GM23338 (cell line): ENCODE data around the gene SMAD3.

Experiments used
- ETS1 ChIP-seq: IDR thresholded peaks from 2 replicates; pipeline ENCODE4 v1.6.1; 2016; ENCODE audit warnings: antibody characterized with exemption
- EZH2 ChIP-seq: fragments of 200-600 bp; sonication (generic); IDR thresholded peaks from one replicate; pipeline ENCODE4 v1.8.0; 2017; ENCODE audit warnings: antibody characterized with exemption, mild to moderate bottlenecking, low read depth; ENCODE audit not compliant: unreplicated experiment
- POLR2AphosphoS5 ChIP-seq: IDR thresholded peaks from 2 replicates; pipeline ENCODE4 v1.6.1; 2016; ENCODE audit warnings: antibody characterized with exemption, low read depth
- STAT1 ChIP-seq: IDR thresholded peaks from one replicate; pipeline ENCODE4 v1.6.1; 2016; ENCODE audit warnings: antibody characterized with exemption; ENCODE audit not compliant: unreplicated experiment
- ZNF331 ChIP-seq: fragments of 250-450 bp; sonication (Bioruptor Pico); IDR thresholded peaks from 2 replicates; pipeline ENCODE4 v1.5.0; 2020; ENCODE audit warnings: low read depth, mild to moderate bottlenecking, moderate library complexity
- TF ChIP-seq, protein P1 (sequence below), 2 experiments: fragments of 200-600 bp in 1 of 2; sonication (generic) in 1 of 2; conservative IDR thresholded peaks; 2 replicates each; pipeline versions ENCODE4 v1.5.1 to v1.6.1; 2016 to 2017; ENCODE audit warnings: antibody characterized with exemption in 2 of 2, low read depth in 2 of 2, mild to moderate bottlenecking in 2 of 2, moderate library complexity in 1 of 2
- TF ChIP-seq, protein P2 (sequence below): IDR thresholded peaks from one replicate; pipeline ENCODE4 v1.6.1; 2018; ENCODE audit warnings: antibody characterized with exemption; ENCODE audit not compliant: unreplicated experiment

GRCh38 chr15:67166280-67167009, 101.0 kb downstream of the SMAD3 start:
- TF ChIP-seq EZH2, result no peak
- TF ChIP-seq, protein P1, sequence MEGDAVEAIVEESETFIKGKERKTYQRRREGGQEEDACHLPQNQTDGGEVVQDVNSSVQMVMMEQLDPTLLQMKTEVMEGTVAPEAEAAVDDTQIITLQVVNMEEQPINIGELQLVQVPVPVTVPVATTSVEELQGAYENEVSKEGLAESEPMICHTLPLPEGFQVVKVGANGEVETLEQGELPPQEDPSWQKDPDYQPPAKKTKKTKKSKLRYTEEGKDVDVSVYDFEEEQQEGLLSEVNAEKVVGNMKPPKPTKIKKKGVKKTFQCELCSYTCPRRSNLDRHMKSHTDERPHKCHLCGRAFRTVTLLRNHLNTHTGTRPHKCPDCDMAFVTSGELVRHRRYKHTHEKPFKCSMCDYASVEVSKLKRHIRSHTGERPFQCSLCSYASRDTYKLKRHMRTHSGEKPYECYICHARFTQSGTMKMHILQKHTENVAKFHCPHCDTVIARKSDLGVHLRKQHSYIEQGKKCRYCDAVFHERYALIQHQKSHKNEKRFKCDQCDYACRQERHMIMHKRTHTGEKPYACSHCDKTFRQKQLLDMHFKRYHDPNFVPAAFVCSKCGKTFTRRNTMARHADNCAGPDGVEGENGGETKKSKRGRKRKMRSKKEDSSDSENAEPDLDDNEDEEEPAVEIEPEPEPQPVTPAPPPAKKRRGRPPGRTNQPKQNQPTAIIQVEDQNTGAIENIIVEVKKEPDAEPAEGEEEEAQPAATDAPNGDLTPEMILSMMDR (conservative IDR thresholded peaks at IDR 0.05; ENCODE audit: low read depth in 2 of 2), result no peak
- no peak for TF ChIP-seq POLR2AphosphoS5
- TF ChIP-seq ETS1, result no peak
- TF ChIP-seq ZNF331, result no peak
- TF ChIP-seq, protein P2, sequence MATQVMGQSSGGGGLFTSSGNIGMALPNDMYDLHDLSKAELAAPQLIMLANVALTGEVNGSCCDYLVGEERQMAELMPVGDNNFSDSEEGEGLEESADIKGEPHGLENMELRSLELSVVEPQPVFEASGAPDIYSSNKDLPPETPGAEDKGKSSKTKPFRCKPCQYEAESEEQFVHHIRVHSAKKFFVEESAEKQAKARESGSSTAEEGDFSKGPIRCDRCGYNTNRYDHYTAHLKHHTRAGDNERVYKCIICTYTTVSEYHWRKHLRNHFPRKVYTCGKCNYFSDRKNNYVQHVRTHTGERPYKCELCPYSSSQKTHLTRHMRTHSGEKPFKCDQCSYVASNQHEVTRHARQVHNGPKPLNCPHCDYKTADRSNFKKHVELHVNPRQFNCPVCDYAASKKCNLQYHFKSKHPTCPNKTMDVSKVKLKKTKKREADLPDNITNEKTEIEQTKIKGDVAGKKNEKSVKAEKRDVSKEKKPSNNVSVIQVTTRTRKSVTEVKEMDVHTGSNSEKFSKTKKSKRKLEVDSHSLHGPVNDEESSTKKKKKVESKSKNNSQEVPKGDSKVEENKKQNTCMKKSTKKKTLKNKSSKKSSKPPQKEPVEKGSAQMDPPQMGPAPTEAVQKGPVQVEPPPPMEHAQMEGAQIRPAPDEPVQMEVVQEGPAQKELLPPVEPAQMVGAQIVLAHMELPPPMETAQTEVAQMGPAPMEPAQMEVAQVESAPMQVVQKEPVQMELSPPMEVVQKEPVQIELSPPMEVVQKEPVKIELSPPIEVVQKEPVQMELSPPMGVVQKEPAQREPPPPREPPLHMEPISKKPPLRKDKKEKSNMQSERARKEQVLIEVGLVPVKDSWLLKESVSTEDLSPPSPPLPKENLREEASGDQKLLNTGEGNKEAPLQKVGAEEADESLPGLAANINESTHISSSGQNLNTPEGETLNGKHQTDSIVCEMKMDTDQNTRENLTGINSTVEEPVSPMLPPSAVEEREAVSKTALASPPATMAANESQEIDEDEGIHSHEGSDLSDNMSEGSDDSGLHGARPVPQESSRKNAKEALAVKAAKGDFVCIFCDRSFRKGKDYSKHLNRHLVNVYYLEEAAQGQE, result no peak
- no peak for TF ChIP-seq STAT1
